GM12865 (cell line): ENCODE measurements around the gene PLA2G6.

Experiments
- DNase-seq: peaks from one replicate; pipeline ENCODE4 v3.0.0; 2010; ENCODE audit warnings: low read depth
- H3K4me3 ChIP-seq: 2 replicates; pipeline ENCODE4 v1.5.1; 2011; ENCODE audit warnings: mild to moderate bottlenecking, low read depth, low read length, control low read depth
- TF ChIP-seq, protein P1 (sequence below): IDR thresholded peaks from 2 replicates; pipeline ENCODE4 v1.5.1; 2011; ENCODE audit warnings: low read length, control low read depth, low read depth, inconsistent platforms; ENCODE audit not compliant: insufficient read depth; ENCODE audit errors: missing control alignments

PLA2G6 gene

DNA sequence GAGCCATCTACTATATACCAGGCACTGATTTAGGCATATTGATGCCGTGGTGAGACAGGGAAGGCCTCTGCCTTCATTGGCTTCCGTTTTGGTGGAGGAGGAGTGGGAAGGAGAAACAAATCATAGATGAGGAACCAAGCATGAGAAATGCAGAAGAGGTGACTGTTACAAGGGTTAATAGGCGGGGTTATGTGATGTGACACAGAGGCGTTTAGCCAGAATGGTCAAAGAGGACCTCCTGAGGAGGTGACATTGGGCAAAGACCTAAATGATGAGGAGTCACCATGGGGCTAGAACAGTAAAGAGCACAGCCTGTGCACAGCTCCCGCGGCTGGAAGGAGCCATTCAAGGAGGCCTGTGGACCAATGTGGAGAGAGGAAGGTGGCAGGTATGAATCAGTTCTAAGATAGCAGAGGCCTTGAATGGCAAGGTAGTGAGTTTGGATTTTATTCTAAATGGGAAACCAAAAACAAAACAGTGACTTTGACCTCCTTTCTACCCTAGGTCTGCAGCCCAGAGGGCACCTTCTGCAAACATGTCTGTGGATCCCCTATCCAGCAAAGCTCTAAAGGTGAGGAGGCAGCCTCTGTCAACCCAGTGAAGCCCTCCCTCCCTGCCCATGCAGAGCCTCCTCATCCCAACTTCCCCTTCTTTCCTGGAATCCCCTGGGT is 31.8 kb upstream of the PLA2G6 start:
- DNase-seq, result peak; percentile 48
- H3K4me3 ChIP-seq, result peak overlapping the region; percentile 76
- TF ChIP-seq, protein P1, sequence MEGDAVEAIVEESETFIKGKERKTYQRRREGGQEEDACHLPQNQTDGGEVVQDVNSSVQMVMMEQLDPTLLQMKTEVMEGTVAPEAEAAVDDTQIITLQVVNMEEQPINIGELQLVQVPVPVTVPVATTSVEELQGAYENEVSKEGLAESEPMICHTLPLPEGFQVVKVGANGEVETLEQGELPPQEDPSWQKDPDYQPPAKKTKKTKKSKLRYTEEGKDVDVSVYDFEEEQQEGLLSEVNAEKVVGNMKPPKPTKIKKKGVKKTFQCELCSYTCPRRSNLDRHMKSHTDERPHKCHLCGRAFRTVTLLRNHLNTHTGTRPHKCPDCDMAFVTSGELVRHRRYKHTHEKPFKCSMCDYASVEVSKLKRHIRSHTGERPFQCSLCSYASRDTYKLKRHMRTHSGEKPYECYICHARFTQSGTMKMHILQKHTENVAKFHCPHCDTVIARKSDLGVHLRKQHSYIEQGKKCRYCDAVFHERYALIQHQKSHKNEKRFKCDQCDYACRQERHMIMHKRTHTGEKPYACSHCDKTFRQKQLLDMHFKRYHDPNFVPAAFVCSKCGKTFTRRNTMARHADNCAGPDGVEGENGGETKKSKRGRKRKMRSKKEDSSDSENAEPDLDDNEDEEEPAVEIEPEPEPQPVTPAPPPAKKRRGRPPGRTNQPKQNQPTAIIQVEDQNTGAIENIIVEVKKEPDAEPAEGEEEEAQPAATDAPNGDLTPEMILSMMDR, result no peak

DNA sequence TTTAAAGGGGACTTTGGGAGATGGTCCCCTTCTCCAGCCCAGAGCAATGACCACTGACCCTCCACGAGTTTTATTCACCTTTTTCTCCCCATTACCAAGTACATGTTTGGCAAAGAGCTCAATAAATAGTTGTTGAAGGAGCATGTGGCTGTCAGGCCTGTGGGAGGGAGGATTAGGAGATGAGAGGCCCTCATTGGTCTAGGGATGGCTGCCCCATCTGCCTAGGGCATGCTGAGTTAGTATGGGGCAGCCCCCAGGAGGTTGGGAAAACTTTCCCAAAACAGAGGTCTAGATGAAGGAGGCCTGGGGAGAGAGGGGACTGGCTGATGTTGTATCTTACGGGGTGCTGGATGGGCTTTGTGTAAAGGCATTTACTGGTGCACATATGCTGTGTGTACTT is 30.8 kb upstream of the PLA2G6 start:
- no peak overlapping the region for H3K4me3 ChIP-seq
- TF ChIP-seq, protein P1, result no peak
- no peak for DNase-seq

DNA sequence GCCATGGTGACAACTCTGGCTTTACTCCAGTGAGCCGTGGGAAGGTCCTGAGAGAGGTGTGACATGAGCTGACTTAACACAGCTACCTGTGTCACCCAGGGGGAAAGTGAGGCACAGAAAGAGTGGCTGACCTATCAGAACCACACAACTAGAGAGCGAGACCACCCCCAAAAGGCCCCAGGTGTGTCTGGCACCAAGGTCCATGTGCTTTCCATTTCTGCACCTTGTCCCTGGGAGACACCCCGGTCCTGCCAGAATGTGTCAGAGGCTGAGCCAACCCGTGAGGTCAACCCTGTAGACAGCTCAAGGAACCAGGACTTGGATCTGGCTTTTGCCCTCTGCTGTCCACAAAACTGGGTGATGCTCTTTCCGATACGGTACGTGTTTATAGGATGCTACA is 29.9 kb upstream of the PLA2G6 start:
- H3K4me3 ChIP-seq, result no peak overlapping the region
- TF ChIP-seq, protein P1, result no peak
- DNase-seq, result no peak

DNA sequence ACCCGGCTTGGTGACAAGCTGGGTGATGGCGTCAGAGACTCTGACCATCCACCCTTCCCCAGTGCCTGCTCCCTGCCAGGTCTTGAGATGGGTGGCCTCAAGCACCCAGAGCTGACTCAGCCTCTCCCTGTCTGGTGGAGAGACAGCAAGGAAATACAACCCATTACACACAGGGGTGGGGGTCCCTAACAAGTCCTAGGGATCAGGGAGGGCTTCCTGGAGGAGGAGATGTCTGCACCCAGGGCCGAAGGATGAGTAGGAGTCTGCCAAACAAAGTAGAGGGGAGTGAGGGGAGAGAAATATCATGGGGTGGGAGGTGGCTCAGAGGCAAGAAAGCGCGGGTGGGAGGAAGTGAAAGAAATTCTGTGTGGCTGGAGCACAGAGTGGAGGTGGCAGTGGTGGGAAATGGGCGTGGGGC is 26.9 kb upstream of the PLA2G6 start:
- no peak overlapping the region for H3K4me3 ChIP-seq
- DNase-seq, result no peak
- TF ChIP-seq, protein P1, result no peak

DNA sequence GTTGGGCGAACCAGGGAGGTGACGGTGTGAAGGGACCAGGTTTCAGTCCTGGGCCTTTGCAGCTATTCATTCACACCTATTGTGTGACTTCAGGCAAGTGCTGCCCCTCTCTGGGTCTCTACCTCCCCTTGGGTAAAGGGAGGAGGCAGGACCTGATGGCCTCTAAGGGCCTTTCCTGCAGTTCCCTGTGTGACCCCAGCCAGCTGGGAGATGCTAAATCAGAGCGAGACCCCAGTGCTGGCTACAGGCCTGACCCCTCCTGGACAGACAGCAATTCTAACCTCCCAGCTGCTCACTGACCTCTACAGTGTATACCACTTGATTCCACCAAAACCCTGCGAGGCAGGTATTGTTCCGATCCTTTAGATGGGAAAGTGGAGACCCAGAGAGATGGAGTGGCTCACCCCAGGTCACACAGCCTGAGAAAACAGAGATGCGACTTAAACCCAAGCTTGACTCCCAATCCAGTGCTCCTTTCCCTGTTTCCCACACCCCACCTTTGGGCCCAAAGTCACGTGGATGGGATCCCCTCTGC is 26.3 kb upstream of the PLA2G6 start:
- TF ChIP-seq, protein P1, result no peak
- DNase-seq, result no peak
- no peak overlapping the region for H3K4me3 ChIP-seq

DNA sequence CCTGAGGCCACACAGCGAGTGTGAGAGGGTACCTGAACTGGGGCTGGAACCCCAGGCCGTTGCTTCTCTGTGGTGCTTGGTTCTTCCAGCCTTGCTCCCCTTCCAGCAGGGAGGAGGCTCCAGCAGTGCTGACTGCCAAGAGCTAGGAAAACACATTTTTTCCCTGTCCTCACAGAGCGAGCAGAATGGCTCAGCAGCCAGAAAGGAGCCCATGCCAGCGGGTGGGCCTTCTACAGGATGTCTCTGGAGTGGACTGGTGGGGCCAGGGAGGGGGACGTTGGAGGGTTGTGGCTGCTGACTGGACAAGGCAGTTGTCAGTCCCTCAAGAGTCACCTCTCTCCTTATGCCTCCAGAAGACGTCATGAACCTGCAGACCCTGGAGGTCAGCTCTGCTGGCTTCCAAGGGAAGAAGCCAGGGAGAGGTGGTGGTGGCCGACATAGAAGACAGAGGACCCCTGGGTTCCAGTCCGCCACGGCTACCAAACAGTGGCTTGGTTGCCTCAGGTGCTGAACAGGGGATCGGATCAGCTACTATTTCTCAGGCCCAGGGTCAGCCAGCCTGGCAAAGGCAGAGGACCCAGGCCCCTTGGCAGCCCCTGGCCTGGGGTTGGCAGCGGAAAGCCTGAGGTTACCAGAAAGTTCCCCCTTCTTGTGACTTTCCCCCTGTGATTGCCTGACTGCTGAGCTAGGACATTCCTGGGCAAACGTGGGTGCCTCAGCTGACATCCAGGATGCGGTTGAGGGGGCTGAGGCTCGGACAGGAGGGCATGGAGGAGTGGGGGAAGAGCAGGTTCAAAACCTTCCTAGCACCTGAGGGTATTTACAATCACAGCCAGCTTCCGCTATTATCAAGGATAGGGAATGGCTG is 23.9 kb upstream of the PLA2G6 start:
- H3K4me3 ChIP-seq, result no peak overlapping the region
- DNase-seq, result no peak
- TF ChIP-seq, protein P1, result no peak
